ENCODE measurements around the gene TRIM44.

GRCh38 chr11:35680506-35680905 lies 17.9 kb downstream of the TRIM44 start:
- TF ChIP-seq CTCF (IDR thresholded peaks at IDR 0.05): no peak
- no peak for TF ChIP-seq POLR2A (IDR thresholded peaks at IDR 0.05)
- TF ChIP-seq POLR2AphosphoS5 (IDR thresholded peaks at IDR 0.05): no peak
